ENCODE data around the gene JADE1.

DNA sequence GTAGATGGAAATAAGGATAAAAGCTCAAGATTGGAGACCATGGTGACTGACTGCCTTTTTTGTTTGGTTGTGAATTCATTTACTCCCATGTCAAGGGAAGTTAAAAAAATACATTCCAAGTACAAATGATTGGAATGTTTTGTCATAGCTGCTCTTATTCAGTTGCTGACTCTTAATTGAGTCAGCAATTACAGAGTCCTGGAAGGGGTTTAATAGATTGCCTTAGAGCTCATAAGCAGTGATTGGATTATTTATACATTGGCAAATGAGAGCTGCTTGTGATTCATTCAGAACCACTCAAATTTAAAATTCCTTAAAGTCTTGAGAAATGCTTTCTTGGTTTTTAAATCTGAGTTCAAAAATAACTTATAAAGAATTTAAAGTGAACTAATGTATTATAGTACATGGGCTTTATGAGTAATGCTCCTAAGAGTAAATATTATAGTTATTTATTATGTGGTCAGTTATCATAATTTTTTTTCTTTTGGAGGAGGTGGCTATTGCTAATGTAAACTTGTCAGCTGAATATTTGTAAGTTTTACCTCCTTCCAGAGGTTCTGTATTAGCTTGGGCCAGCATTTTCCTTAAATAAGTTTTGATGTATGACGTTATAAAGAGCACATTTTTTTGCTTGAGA, 13.6 kb downstream of the JADE1 start:
- TF ChIP-seq GATA2 (IDR thresholded peaks at IDR 0.05; ENCODE audit: low read depth, low read length) (no peak), GATA3 (IDR thresholded peaks at IDR 0.05; ENCODE audit: low read depth, low read length) (no peak)

Measured in SH-SY5Y (cell line).